Stimulated activated CD4-positive, alpha-beta T cell treated with anti-CD3 and anti-CD28 coated beads, Interleukin-4, amount 100 ng/mL, for 1 hour (primary cell): ENCODE measurements around the gene FAU.

Source experiments
- DNase-seq: peaks from one replicate; pipeline ENCODE4 v3.0.0-alpha.2; 2020

FAU gene

GRCh38 chr11:65107078-65107477 lies 14.9 kb downstream of the FAU start:
- no peak for DNase-seq

GRCh38 chr11:65104628-65105027 lies 17.3 kb downstream of the FAU start:
- DNase-seq: no peak

GRCh38 chr11:65103476-65103875 lies 18.5 kb downstream of the FAU start:
- DNase-seq: no peak

- no peak for DNase-seq
These were observed 19.5 kb downstream of the FAU start for GRCh38 chr11:65102142-65103095.

GRCh38 chr11:65100674-65101350 lies 21.1 kb downstream of the FAU start:
- DNase-seq: no peak

- no peak for DNase-seq
These were observed 25.0 kb downstream of the FAU start for GRCh38 chr11:65096926-65097325.

GRCh38 chr11:65095974-65096806 lies 25.7 kb downstream of the FAU start, which contains the start of gene VPS51:
Gene VPS51 (plus strand): TSS chr11:65096214. CDS start chr11:65096251, 37 bp downstream.
- DNase-seq: peak; percentile 81

GRCh38 chr11:65095427-65095826 lies 26.5 kb downstream of the FAU start:
- DNase-seq: no peak

GRCh38 chr11:65090628-65091027 lies 31.3 kb downstream of the FAU start:
- DNase-seq: no peak

- no peak for DNase-seq
These were observed 32.3 kb downstream of the FAU start for GRCh38 chr11:65089621-65090020.

GRCh38 chr11:65087827-65088226 lies 34.1 kb downstream of the FAU start:
- no peak for DNase-seq

- DNase-seq: no peak
These were observed 34.7 kb downstream of the FAU start for GRCh38 chr11:65087216-65087615.

GRCh38 chr11:65086809-65087208 lies 35.1 kb downstream of the FAU start:
- no peak for DNase-seq

- no peak for DNase-seq
These were observed 36.5 kb downstream of the FAU start for GRCh38 chr11:65085446-65085845.

- no peak for DNase-seq
These were observed 37.1 kb downstream of the FAU start for GRCh38 chr11:65084598-65085375.

GRCh38 chr11:65083834-65084597 lies 37.9 kb downstream of the FAU start, which contains the start of the genes CDCA5 and ZFPL1:
Gene CDCA5 (minus strand): TSS chr11:65084040. CDS start chr11:65083978, 62 bp downstream.
Gene ZFPL1 (plus strand): TSS chr11:65084222. CDS start chr11:65084699, 477 bp downstream.
- DNase-seq: peak; percentile 94

GRCh38 chr11:65083134-65083833 lies 38.6 kb downstream of the FAU start:
- DNase-seq: no peak

- DNase-seq: no peak
These were observed 43.1 kb downstream of the FAU start for GRCh38 chr11:65078786-65079342.

- peak; percentile 75 for DNase-seq
These were observed 43.8 kb downstream of the FAU start for GRCh38 chr11:65078151-65078550.

GRCh38 chr11:65077451-65077850 lies 44.5 kb downstream of the FAU start:
- no peak for DNase-seq
